Endothelial cell of umbilical vein (primary cell): Measurements from ENCODE around the gene SLC16A7. TPM values are rescaled to one million over a fixed set of nuclear protein-coding genes. Genes with fewer than 3 reads are reported as not detected.

Source experiments
- BruUV-seq: library from RNA; stranded (reverse); fragments of 400-500 nt; replicated peaks from 2 replicates; lab custom pipeline; 2021; lab: Mats Ljungman, UMichigan
- CTCF ChIA-PET: fragments of 300-600, 350-600 bp; sonication (Branson Sonifier 250); formaldehyde crosslinking; loops from one replicate; lab custom pipeline; 2021; ENCODE audit warnings: antibody characterized with exemption, inconsistent platforms; lab: Charles Lee
- POLR2A ChIA-PET: fragments of 300-600, 350-600 bp; sonication (Branson Sonifier 250); formaldehyde crosslinking; loops from one replicate; lab custom pipeline; 2021; ENCODE audit warnings: antibody characterized with exemption, inconsistent platforms; lab: Charles Lee
- DNase-seq: peaks from one replicate; pipeline ENCODE4 v3.0.0-alpha.2; 2011; ENCODE audit warnings: low read depth, low spot score
- FAIRE-seq: peaks from 2 replicates; lab custom pipeline; 2011; peaks lifted over from hg19 to GRCh38; lab: Jason Lieb, UNC
- H2AFZ ChIP-seq: 2 replicates; pipeline ENCODE4 v1.6.0; 2012; ENCODE audit warnings: low read depth, low read length, control low read depth, inconsistent platforms
- H3K27ac ChIP-seq: 2 replicates; pipeline ENCODE4 v1.5.1; 2011; ENCODE audit warnings: low read depth, mild to moderate bottlenecking, control low read depth, low read length, moderate library complexity; ENCODE audit not compliant: insufficient read depth
- H3K27me3 ChIP-seq, 2 experiments: 2 replicates each; pipeline versions ENCODE4 v1.6.0 to v1.6.1; 2011; ENCODE audit warnings: low read length in 2 of 2, mixed read lengths in 1 of 2; ENCODE audit not compliant: control insufficient read depth in 2 of 2, insufficient read depth in 2 of 2
- H3K36me3 ChIP-seq, 2 experiments: 2 replicates in 1 of 2; 3 replicates in 1 of 2; pipeline ENCODE4 v1.5.1; 2011; ENCODE audit warnings: low read length in 2 of 2, mild to moderate bottlenecking in 1 of 2, moderate library complexity in 1 of 2; ENCODE audit not compliant: control insufficient read depth in 2 of 2, insufficient read depth in 2 of 2; ENCODE audit errors: extremely low read depth in 1 of 2
- H3K4me1 ChIP-seq: 3 replicates; pipeline ENCODE4 v1.5.1; 2011; ENCODE audit warnings: mild to moderate bottlenecking, low read length; ENCODE audit not compliant: control insufficient read depth, insufficient read depth; ENCODE audit errors: extremely low read depth
- H3K4me2 ChIP-seq: 2 replicates; pipeline ENCODE4 v1.6.1; 2011; ENCODE audit warnings: low read length, control low read depth, mixed read lengths; ENCODE audit not compliant: insufficient read depth
- H3K4me3 ChIP-seq, 3 experiments: fragments of 200-600 bp in 1 of 3; sonication (generic), shearing (Covaris generic) in 1 of 3; replicated peaks in 1 of 3; 2 replicates each; pipeline ENCODE4 v1.5.1; 2011 to 2016; ENCODE audit warnings: control low read depth in 3 of 3, low read length in 3 of 3, mild to moderate bottlenecking in 2 of 3, inconsistent platforms in 1 of 3, low read depth in 1 of 3, moderate library complexity in 1 of 3; ENCODE audit not compliant: insufficient read depth in 1 of 3
- H3K79me2 ChIP-seq: 2 replicates; pipeline ENCODE4 v1.6.0; 2012; ENCODE audit warnings: low read length, inconsistent platforms; ENCODE audit not compliant: control insufficient read depth, insufficient read depth
- H3K9ac ChIP-seq: replicated peaks from 2 replicates; pipeline ENCODE3; 2011; ENCODE audit warnings: low read length, control low read depth; ENCODE audit not compliant: insufficient read depth; ENCODE audit errors: extremely low read depth
- H3K9me1 ChIP-seq: replicated peaks from 3 replicates; pipeline ENCODE4 v1.6.0; 2011; ENCODE audit warnings: mild to moderate bottlenecking, low read length; ENCODE audit not compliant: control insufficient read depth, insufficient read depth; ENCODE audit errors: extremely low read depth
- H3K9me3 ChIP-seq: replicated peaks from 2 replicates; pipeline ENCODE4 v1.5.1; 2012; ENCODE audit warnings: low read length, inconsistent platforms; ENCODE audit not compliant: control insufficient read depth, insufficient read depth
- H4K20me1 ChIP-seq: replicated peaks from 2 replicates; pipeline ENCODE3; 2011; ENCODE audit warnings: mild to moderate bottlenecking, low read length; ENCODE audit not compliant: control insufficient read depth, insufficient read depth; ENCODE audit errors: extremely low read depth
- EZH2 ChIP-seq: IDR thresholded peaks from 2 replicates; pipeline ENCODE4 v1.6.1; 2012; ENCODE audit warnings: borderline replicate concordance, low read depth, mild to moderate bottlenecking, moderate library complexity, low read length, inconsistent platforms; ENCODE audit not compliant: severe bottlenecking
- FOS ChIP-seq: IDR thresholded peaks from 2 replicates; pipeline ENCODE4 v1.6.1; 2011; ENCODE audit warnings: mild to moderate bottlenecking, low read length, moderate library complexity, borderline replicate concordance; ENCODE audit not compliant: insufficient read depth
- GATA2 ChIP-seq: IDR thresholded peaks from 2 replicates; pipeline ENCODE4 v1.7.0; 2011; ENCODE audit warnings: low read depth, mild to moderate bottlenecking, moderate library complexity, mixed read lengths, low read length; ENCODE audit not compliant: insufficient read length, insufficient read depth
- JUN ChIP-seq: IDR thresholded peaks from 2 replicates; pipeline ENCODE4 v1.6.1; 2011; ENCODE audit warnings: borderline replicate concordance, low read depth; ENCODE audit not compliant: insufficient read length, insufficient read depth
- MYC ChIP-seq: IDR thresholded peaks from one replicate; pipeline ENCODE4 v1.6.1; 2011; ENCODE audit warnings: mild to moderate bottlenecking, low read depth, low read length
- POLR2A ChIP-seq: IDR thresholded peaks from 2 replicates; pipeline ENCODE4 v1.6.1; 2012; ENCODE audit warnings: low read depth, mild to moderate bottlenecking, control low read depth, low read length
- POLR2AphosphoS5 ChIP-seq: IDR thresholded peaks from 2 replicates; pipeline ENCODE4 v1.6.1; 2012; ENCODE audit warnings: low read depth, mild to moderate bottlenecking, control low read depth, low read length, moderate library complexity; ENCODE audit not compliant: insufficient read depth
- dilution Hi-C: fragments of 300-500 bp; cut with MboI; formaldehyde crosslinking; loops from one replicate; pipeline ENCODE4 v1.15.0; 2019; ENCODE audit warnings: low sequenced_read_pairs; ENCODE audit not compliant: extremely low pct_ligation_motif_present
- intact Hi-C: fragments of 100-400 bp; cut with micrococcal nuclease; formaldehyde crosslinking; loops from one replicate; pipeline ENCODE4 v1.10.0; 2022
- polyA plus RNA-seq, 4 experiments: library from polyadenylated mRNA; depleted of rRNA in 3 of 4; stranded (reverse) in 3 of 4; unstranded in 1 of 4; fragments of >200 nt; gene quantifications; 2 replicates each; pipeline versions ENCODE4 v1.2.1 to v1.2.3, GENCODE V29; 2011 to 2012; ENCODE audit warnings: missing spikeins in 1 of 4
- total RNA-seq: library from RNA; stranded (reverse); gene quantifications from 2 replicates; pipeline ENCODE4 v1.2.3, GENCODE V29; 2021
- TF ChIP-seq, protein P1 (sequence below), 2 donors: IDR thresholded peaks; 1 replicate in 1 of 2; 2 replicates in 1 of 2; pipeline ENCODE4 v1.5.1; 2011; ENCODE audit warnings: low read length in 2 of 2, mild to moderate bottlenecking in 2 of 2, moderate library complexity in 2 of 2, control low read depth in 1 of 2, inconsistent platforms in 1 of 2, low read depth in 1 of 2; ENCODE audit not compliant: insufficient read depth in 1 of 2; ENCODE audit errors: extremely low read depth in 1 of 2
- TF ChIP-seq, protein P2 (sequence below): IDR thresholded peaks from 2 replicates; pipeline ENCODE4 v1.6.1; 2011; ENCODE audit not compliant: insufficient read depth, insufficient read length

SLC16A7 gene
- total and polyA plus RNA-seq, 2 donors (not counting 3 experiments of a cell fraction or from before 2014, with no cell fraction given), result 2.9 to 8.9 TPM

DNA sequence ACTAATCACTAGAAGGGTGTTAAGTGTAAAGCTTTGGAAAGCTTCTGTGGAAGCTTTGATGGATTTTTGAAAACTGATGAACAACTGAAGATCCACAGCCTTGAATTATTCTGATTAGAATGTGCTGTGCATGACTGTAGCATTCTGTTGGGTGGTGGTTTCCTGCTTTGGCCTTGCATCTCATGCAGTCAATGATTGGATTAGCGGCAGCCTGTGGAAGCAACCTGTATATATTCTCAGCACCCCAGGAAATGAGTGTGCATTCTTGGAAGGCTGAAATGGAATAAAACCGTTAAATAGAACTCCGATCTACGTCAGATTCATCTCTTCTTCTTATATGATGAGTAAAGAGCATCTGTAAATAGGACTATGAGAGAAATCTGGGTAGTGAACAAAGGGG is 120.2 kb downstream of the SLC16A7 start:
- Histone ChIP-seq H3K27ac (no peak overlapping the region), H4K20me1 (no peaks in the 10 kb centered on the region), H3K4me1 (no peaks in the 10 kb centered on the region), H3K4me2 (no peak overlapping the region), H3K9me1 (no peaks in the 10 kb centered on the region), H3K79me2 (no peaks in the 10 kb centered on the region), H3K9me3 (no peaks in the 10 kb centered on the region), H3K36me3 (no peaks in the 10 kb centered on the region), H3K9ac (no peak overlapping the region), H3K27me3 (no peaks in the 10 kb centered on the region), H2AFZ (no peak overlapping the region), H3K4me3 (no peak overlapping the region)
- TF ChIP-seq POLR2AphosphoS5 (no peak), MYC (no peak), GATA2 (no peak)
- TF ChIP-seq, protein P1, sequence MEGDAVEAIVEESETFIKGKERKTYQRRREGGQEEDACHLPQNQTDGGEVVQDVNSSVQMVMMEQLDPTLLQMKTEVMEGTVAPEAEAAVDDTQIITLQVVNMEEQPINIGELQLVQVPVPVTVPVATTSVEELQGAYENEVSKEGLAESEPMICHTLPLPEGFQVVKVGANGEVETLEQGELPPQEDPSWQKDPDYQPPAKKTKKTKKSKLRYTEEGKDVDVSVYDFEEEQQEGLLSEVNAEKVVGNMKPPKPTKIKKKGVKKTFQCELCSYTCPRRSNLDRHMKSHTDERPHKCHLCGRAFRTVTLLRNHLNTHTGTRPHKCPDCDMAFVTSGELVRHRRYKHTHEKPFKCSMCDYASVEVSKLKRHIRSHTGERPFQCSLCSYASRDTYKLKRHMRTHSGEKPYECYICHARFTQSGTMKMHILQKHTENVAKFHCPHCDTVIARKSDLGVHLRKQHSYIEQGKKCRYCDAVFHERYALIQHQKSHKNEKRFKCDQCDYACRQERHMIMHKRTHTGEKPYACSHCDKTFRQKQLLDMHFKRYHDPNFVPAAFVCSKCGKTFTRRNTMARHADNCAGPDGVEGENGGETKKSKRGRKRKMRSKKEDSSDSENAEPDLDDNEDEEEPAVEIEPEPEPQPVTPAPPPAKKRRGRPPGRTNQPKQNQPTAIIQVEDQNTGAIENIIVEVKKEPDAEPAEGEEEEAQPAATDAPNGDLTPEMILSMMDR (IDR thresholded peaks at IDR 0.05; ENCODE audit: extremely low read depth in 1 of 2, insufficient read depth in 1 of 2, low read depth in 1 of 2, low read length in 2 of 2), result no peak
- BruUV-seq, result no TSS peak
- dilution Hi-C loops, result no loop called here
- DNase-seq (peak; percentile 2), FAIRE-seq (no peak)
- ChIA-PET POLR2A (no interaction called here), CTCF (interaction anchor here (0.9 kb wide), 1 partner anchor 13 kb away, joined by 3 read pairs; no protein-coding TSS in a partner anchor)
- intact Hi-C loops, result loop anchor here (5.0 kb wide), 1 partner anchor 506 kb away; no protein-coding TSS in a partner anchor

DNA sequence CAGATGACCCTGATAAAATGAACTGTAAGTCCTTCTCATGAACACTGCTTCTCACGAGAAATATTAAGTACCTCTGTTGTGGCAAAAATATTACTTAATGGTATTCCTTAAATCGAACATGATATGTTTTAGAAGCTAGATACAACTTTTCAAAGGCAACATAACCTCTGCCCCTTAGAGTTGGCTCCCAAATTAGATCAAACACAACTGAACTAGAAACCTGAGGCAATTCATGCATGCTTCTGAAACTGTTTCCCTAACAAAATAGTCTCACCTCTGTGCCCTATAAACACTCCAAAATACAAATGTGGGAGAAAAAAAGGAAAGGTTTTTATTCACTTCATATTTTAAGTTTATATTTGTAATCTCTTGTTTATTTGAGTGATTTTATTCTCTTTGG is 121.6 kb downstream of the SLC16A7 start:
- Histone ChIP-seq H3K4me1 (no peaks in the 10 kb centered on the region), H3K9me1 (no peaks in the 10 kb centered on the region), H3K79me2 (no peaks in the 10 kb centered on the region), H3K4me3 (no peak overlapping the region), H3K4me2 (no peak overlapping the region), H3K36me3 (no peaks in the 10 kb centered on the region), H3K9me3 (no peaks in the 10 kb centered on the region), H3K27me3 (no peaks in the 10 kb centered on the region), H4K20me1 (no peaks in the 10 kb centered on the region), H2AFZ (no peak overlapping the region), H3K27ac (no peak overlapping the region), H3K9ac (no peak overlapping the region)
- BruUV-seq, result no TSS peak
- POLR2A ChIA-PET, result no interaction called here
- DNase-seq, result no peak
- CTCF ChIA-PET, result no interaction called here
- TF ChIP-seq, protein P1 (IDR thresholded peaks at IDR 0.05; ENCODE audit: extremely low read depth in 1 of 2, insufficient read depth in 1 of 2, low read depth in 1 of 2, low read length in 2 of 2), result no peak
- no peak for TF ChIP-seq POLR2AphosphoS5
- TF ChIP-seq GATA2, result no peak
- no peak for TF ChIP-seq EZH2
- TF ChIP-seq, protein P2, sequence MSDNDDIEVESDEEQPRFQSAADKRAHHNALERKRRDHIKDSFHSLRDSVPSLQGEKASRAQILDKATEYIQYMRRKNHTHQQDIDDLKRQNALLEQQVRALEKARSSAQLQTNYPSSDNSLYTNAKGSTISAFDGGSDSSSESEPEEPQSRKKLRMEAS, result no peak
- TF ChIP-seq JUN, result no peak
- no peak for TF ChIP-seq POLR2A
- no peak for TF ChIP-seq FOS
- no peak for TF ChIP-seq MYC
- intact Hi-C loops, result loop anchor here (5.0 kb wide), 1 partner anchor 505 kb away; no protein-coding TSS in a partner anchor
- no peak for FAIRE-seq
- dilution Hi-C loops, result no loop called here
